Activated B cell treated with CpG ODN at 0.5 μM for 24 hours (primary cell): ENCODE data around the gene ZKSCAN5. TPM values are rescaled to one million over a fixed set of nuclear protein-coding genes. Genes with fewer than 3 reads are reported as not detected.

Experiments
- ATAC-seq: fragments of 200-7000 bp; cut with Tn5 transposase; one replicate; pipeline ENCODE4 v1.10.0; 2021; ENCODE audit warnings: low read depth, mild to moderate bottlenecking, moderate library complexity
- CTCF ChIA-PET: fragments of 350-600 bp; sonication (Branson Sonifier 250); formaldehyde crosslinking; loops from one replicate; lab custom pipeline; 2021; ENCODE audit warnings: antibody characterized with exemption; lab: Charles Lee
- POLR2A ChIA-PET: fragments of 350-600 bp; sonication (Branson Sonifier 250); formaldehyde crosslinking; loops from one replicate; lab custom pipeline; 2021; ENCODE audit warnings: antibody characterized with exemption; lab: Charles Lee
- DNase-seq: peaks from one replicate; pipeline ENCODE4 v3.0.0; 2022
- H3K27ac Mint-ChIP-seq: one replicate; pipeline ENCODE4 v1.8.0; 2020; ENCODE audit warnings: mixed read lengths
- H3K27me3 Mint-ChIP-seq: one replicate; pipeline ENCODE4 v1.8.0; 2021; ENCODE audit warnings: mixed read lengths
- H3K36me3 Mint-ChIP-seq: one replicate; pipeline ENCODE4 v1.8.0; 2021; ENCODE audit warnings: low read depth, mixed read lengths
- H3K4me1 Mint-ChIP-seq: one replicate; pipeline ENCODE4 v1.8.0; 2021; ENCODE audit warnings: mixed read lengths
- H3K4me3 Mint-ChIP-seq: one replicate; pipeline ENCODE4 v1.8.0; 2020; ENCODE audit warnings: mild to moderate bottlenecking, mixed read lengths
- H3K9me3 Mint-ChIP-seq: one replicate; pipeline ENCODE4 v1.8.0; 2020; ENCODE audit warnings: mixed read lengths
- intact Hi-C: fragments of 100-400 bp; cut with micrococcal nuclease; formaldehyde crosslinking; loops from one replicate; pipeline ENCODE4 v1.15.1; 2024
- total RNA-seq: library from RNA; stranded (reverse); gene quantifications from 2 replicates; pipeline ENCODE4 v1.2.3, GENCODE V29; 2022
- TF ChIP-seq, protein P1 (sequence below): fragments of 200-600 bp; IDR thresholded peaks from one replicate; pipeline ENCODE4 v1.8.0; 2022; ENCODE audit warnings: antibody characterized with exemption, mild to moderate bottlenecking

ZKSCAN5 gene
- total RNA-seq, 1 donor from 2014 or later = 10.3 TPM

DNA sequence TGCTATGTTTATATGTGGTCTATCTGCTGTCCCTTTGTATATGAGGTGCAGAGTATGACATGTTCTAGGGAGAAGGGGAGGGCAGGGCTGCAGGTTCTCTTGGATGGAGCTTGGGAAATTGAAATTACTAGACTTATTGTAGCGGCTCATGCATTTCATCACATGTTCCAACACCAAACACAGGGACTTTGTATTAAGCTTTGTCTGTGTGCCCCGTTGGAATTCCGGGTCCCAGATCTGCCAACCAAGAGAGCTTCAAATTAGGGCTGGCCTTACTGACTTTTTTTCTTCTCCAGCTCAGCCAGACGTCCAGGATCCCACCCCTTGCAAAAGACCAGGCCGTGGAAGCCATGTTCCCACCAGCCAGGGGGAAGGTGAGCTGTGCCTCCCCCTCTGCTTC lies 28.4 kb upstream of the ZKSCAN5 start:
- intact Hi-C loops = loop anchor here (10.0 kb wide), 1 partner anchor 609 kb away; the partner anchor contains the start of genes COPS6 and ZNF3
- POLR2A ChIA-PET = interaction anchor here (0.6 to 1.6 kb wide), 3 partner anchors 28 to 94 kb away, joined by 4 to 14 read pairs (median 4); partner anchors contain the start of genes BUD31 and ZKSCAN5
- no peak for DNase-seq
- H3K36me3 Mint-ChIP-seq = peaks cover 33% of the 10 kb centered on the region
- CTCF ChIA-PET = no interaction called here
- H3K9me3 Mint-ChIP-seq = no peaks in the 10 kb centered on the region
- H3K27me3 Mint-ChIP-seq = no peaks in the 10 kb centered on the region
- TF ChIP-seq, protein P1, sequence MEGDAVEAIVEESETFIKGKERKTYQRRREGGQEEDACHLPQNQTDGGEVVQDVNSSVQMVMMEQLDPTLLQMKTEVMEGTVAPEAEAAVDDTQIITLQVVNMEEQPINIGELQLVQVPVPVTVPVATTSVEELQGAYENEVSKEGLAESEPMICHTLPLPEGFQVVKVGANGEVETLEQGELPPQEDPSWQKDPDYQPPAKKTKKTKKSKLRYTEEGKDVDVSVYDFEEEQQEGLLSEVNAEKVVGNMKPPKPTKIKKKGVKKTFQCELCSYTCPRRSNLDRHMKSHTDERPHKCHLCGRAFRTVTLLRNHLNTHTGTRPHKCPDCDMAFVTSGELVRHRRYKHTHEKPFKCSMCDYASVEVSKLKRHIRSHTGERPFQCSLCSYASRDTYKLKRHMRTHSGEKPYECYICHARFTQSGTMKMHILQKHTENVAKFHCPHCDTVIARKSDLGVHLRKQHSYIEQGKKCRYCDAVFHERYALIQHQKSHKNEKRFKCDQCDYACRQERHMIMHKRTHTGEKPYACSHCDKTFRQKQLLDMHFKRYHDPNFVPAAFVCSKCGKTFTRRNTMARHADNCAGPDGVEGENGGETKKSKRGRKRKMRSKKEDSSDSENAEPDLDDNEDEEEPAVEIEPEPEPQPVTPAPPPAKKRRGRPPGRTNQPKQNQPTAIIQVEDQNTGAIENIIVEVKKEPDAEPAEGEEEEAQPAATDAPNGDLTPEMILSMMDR = no peak
- ATAC-seq = no peak
- no peak overlapping the region for H3K27ac Mint-ChIP-seq
- peaks cover 36% of the 10 kb centered on the region for H3K4me1 Mint-ChIP-seq
- H3K4me3 Mint-ChIP-seq = no peak overlapping the region

DNA sequence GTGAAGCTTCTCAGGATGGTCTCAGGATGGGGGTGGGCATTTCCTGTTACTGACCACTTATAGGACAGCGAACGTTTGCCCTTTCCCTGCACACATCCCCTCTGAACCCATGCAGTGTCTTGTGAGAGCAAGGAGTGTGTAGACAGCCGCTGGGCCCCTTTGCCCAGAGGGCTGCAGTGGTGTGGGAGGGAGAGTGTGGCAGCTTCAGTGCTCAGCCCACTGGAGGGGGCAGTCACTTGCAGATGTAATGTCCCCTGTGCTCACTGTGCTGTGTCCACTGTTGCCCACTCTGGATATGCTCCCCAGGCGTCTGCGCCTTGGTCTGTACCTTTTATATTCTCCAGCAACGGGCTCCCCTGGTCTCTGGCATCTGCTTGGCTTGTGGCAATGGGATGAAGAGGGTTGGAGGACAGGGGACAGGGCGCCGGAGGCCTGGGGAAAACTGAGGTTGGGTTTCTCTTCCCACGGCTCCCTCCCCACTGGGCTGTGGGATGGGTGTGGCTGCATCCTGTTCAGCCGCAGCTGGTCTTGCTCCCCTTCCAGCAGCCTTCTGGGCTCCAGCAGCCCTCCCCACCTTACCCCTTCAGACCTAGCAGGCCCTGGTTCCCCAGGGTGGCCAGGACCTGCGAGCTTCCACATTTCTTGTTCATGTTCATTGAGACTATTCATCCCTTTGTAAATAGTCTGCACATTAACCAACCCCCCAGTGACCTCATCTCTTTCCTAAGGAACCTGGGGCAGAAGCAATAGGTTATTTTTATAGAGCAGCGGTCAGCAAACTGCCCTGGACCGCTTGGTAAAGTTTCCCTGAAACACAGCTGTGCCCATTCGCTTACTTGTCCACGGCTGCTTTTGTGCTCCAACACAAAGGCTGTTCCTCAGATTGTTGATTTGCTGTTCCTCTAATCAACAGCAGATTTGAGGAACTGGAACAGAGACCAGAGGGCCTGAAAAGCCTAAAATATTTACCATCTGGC lies 25.7 kb upstream of the ZKSCAN5 start:
- no peak overlapping the region for H3K27ac Mint-ChIP-seq
- ChIA-PET POLR2A (interaction anchor here (1.6 kb wide), 1 partner anchor 21 kb away, joined by 4 read pairs; the partner anchor contains the start of gene ZNF394), CTCF (no interaction called here)
- H3K36me3 Mint-ChIP-seq = peaks cover 37% of the 10 kb centered on the region
- TF ChIP-seq, protein P1 = no peak
- no peaks in the 10 kb centered on the region for H3K9me3 Mint-ChIP-seq
- H3K4me1 Mint-ChIP-seq = peaks cover 22% of the 10 kb centered on the region
- no peak overlapping the region for H3K4me3 Mint-ChIP-seq
- ATAC-seq (no peak), DNase-seq (no peak)
- intact Hi-C loops = loop anchor here (10.0 kb wide), 1 partner anchor 606 kb away; the partner anchor contains the start of genes COPS6 and ZNF3
- H3K27me3 Mint-ChIP-seq = no peaks in the 10 kb centered on the region

DNA sequence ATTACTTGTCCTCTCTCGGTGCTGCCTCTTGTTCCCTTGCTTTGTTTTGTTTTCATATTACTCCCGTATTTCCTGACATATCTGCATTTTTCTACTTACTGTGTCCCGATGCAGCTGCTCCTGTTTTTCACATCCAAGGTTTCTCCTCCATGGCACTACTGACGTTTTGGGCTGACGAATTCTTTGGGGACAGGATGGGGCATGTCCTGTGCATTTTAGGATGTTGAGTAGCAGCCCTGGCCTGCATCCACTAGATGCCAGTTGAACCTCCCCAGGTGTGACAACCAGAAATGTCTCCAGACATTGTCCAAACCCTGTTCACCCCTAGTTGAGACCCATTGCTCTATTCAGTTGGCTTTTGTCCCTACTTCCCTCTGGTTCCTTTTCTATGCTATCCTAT lies 19.4 kb upstream of the ZKSCAN5 start:
- Mint-ChIP-seq H3K4me1 (no peaks in the 10 kb centered on the region), H3K27ac (no peak overlapping the region), H3K9me3 (no peaks in the 10 kb centered on the region), H3K36me3 (peaks cover 47% of the 10 kb centered on the region), H3K4me3 (no peak overlapping the region), H3K27me3 (no peaks in the 10 kb centered on the region)
- no peak for DNase-seq
- CTCF ChIA-PET = no interaction called here
- POLR2A ChIA-PET = interaction anchor here (1.1 to 1.3 kb wide), 2 partner anchors 12 to 15 kb away, joined by 3 to 4 read pairs; partner anchors contain the start of gene ZNF394
- intact Hi-C loops = no loop called here
- TF ChIP-seq, protein P1 = no peak
- ATAC-seq = no peak

DNA sequence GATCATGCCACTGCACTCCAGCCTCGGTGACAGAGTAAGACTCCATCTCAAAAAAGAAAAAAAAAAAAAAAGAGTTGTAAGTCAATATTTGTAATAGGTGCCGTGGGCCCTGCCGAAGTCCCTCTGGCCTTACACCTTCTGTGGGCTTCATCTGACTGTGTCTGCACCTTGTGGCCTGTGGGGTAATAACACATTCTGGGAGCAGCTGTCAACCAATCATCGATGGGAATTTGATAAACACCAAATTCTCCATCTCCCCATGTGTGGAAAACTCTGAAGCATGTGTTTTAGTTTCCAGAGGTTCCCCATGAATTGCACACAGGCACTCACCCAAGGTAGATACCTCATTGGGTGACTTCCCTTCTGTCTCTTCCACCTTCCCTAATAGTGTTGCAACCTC lies 15.2 kb upstream of the ZKSCAN5 start:
- H3K36me3 Mint-ChIP-seq = peaks cover 61% of the 10 kb centered on the region
- intact Hi-C loops = no loop called here
- DNase-seq = no peak
- H3K27ac Mint-ChIP-seq = no peak overlapping the region
- H3K9me3 Mint-ChIP-seq = peaks cover 6% of the 10 kb centered on the region
- H3K4me3 Mint-ChIP-seq = no peak overlapping the region
- ChIA-PET POLR2A (interaction anchor here (0.6 to 1.3 kb wide), 4 partner anchors 10 to 81 kb away, joined by 3 to 6 read pairs (median 5); partner anchors contain the start of genes BUD31, PDAP1 and ZKSCAN5), CTCF (no interaction called here)
- H3K27me3 Mint-ChIP-seq = no peaks in the 10 kb centered on the region
- ATAC-seq = peak; percentile 31
- no peaks in the 10 kb centered on the region for H3K4me1 Mint-ChIP-seq
- TF ChIP-seq, protein P1 = no peak

DNA sequence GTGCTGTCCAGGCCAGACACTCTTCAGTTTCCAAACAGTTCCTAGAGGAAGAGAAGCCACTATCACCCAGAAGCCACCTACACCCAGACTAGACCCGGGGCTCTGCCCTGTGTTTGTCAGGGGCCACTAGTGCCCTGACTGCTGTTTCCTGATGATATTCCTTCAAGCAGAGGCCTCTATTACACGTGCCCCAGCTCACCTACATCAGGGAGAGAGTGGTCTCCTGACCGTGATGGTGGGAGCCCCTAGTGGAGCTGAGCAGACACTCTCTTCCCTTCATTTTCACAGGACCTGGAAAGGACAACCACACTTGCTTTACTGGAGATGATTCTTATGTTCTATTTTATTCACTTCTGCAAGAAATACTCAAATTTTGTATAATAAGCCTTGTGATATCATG lies 13.6 kb upstream of the ZKSCAN5 start:
- H3K4me1 Mint-ChIP-seq = no peaks in the 10 kb centered on the region
- TF ChIP-seq, protein P1 = no peak
- POLR2A ChIA-PET = interaction anchor here (0.7 to 1.6 kb wide), 3 partner anchors 9 to 56 kb away, joined by 6 to 9 read pairs (median 7); partner anchors contain the start of gene ZNF394
- peaks cover 65% of the 10 kb centered on the region for H3K36me3 Mint-ChIP-seq
- H3K4me3 Mint-ChIP-seq = no peak overlapping the region
- H3K27ac Mint-ChIP-seq = no peak overlapping the region
- ATAC-seq = no peak
- intact Hi-C loops = no loop called here
- DNase-seq = no peak
- CTCF ChIA-PET = no interaction called here
- no peaks in the 10 kb centered on the region for H3K27me3 Mint-ChIP-seq
- peaks cover 7% of the 10 kb centered on the region for H3K9me3 Mint-ChIP-seq
